GM13976 (cell line): ENCODE results near the gene STX16.

Source experiments
- DNase-seq: peaks from one replicate; pipeline ENCODE4 v3.0.0; 2012; ENCODE audit warnings: low spot score
- CTCF ChIP-seq: IDR thresholded peaks from 2 replicates; pipeline ENCODE4 v1.5.1; 2012; ENCODE audit warnings: borderline replicate concordance, mild to moderate bottlenecking; ENCODE audit not compliant: insufficient read depth; ENCODE audit errors: extremely low read depth, missing control alignments, control extremely low read depth
- in situ Hi-C: fragments of 300-500 bp; cut with MboI; formaldehyde crosslinking; loops from one replicate; pipeline ENCODE4 v1.12.0; 2022; ENCODE audit warnings: low sequenced_read_pairs, mixed read lengths, inconsistent platforms; ENCODE audit not compliant: unreplicated experiment

STX16 gene

DNA sequence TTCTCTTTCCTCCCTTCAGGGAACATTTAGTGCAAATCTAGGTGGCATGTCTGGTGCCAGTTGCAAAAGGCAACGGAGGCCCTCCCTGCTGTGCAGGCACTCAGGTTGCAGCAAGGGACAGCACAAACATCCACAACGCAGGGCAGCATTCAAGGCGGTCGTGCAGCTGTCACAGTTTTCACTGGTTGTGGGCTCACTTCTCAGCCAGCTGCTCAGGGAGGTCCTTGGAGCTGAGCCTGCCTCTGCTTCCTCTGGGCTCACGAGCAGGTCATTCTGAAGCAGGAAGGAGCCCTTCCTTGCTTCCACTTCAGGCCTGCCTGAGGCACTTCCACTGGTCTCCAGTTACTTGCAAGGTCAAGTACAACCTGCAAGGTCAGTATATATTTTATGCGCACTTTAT, 37.8 kb downstream of the STX16 start:
- in situ Hi-C loops, result no loop called here
- TF ChIP-seq CTCF, result no peak
- no peak for DNase-seq

- DNase-seq, result no peak
- in situ Hi-C loops, result no loop called here
- no peak for TF ChIP-seq CTCF
Observed at GRCh38 chr20:58690396-58691135, 39.5 kb downstream of the STX16 start.

DNA sequence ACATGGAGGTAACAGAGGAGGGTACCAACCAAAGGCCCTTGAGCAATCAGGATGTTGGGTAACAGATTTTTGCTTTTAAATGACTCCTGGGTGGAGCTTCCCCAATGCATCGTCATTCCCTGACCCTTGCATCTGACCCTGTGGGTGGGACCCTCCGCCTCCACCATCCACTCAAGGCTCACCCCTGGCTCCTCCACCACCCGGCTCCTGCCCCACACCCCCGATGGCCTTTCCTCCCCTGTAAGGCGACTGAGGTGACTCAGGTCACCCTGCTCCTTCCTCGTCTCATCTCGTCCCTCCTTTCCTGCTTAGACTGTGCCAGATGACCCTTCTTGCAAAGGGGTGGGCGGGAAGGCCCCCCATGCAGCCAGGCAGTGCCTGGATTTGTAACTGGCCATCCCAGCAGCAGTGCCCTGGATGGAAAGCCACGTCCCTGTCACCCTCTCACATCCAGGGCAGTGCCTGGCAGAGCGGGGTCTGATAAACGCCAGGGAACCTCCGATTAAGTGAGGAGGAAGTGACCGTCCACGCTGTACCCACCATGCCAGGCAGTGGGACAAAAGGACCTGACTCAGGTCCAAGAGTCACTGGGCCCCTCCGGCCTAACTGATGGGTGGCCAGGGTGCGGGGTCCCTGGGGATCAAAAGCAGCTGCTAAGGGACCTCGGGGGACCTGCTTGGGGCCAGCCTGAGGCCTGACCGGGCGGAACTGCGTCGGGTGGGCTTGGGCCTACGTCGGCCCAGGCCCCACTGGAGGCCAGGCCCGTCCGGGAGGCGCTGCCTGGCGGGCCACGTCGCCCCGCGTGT, 40.9 kb downstream of the STX16 start:
- no peak for DNase-seq
- no peak for TF ChIP-seq CTCF
- in situ Hi-C loops, result no loop called here

DNA sequence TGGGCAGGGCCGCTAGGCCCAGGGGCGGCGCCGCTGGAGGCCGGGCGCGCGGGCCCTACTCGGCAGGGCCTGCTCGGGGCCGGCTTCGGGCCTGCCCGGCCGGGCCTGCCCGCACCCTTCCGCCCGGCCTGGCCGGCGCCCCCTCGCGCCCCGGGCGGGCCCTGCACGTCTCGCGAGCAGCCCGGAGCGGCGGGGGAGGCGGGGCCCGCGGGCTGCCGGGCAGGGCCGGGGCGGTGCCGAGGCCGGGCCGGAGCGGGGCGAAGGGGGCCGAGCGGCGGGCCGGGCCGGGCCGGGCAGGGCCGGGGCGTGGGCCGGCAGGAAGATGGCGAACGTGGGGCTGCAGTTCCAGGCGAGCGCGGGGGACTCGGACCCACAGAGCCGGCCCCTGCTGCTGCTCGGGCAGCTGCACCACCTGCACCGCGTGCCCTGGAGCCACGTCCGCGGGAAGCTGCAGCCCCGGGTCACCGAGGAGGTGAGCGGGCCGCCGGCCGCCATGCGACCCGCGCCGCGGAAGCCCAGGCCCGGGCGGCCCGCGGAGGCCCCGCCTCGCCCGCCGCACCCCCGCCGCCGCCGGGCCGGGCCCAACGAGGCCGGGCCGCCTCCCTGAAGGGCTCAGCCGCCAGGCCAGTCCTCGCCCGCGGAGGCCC, 41.6 kb downstream of the STX16 start, which contains the start of gene NPEPL1:
Gene NPEPL1, plus strand, starts transcription at position 222 of the 647 bp plus-strand sequence. Its CDS starts 101 bp downstream, at position 323.
- TF ChIP-seq CTCF, result peak; percentile 67
- peak; percentile 97 for DNase-seq
- in situ Hi-C loops, result no loop called here

- no peak for TF ChIP-seq CTCF
- peak; percentile 44 for DNase-seq
- in situ Hi-C loops, result no loop called here
Observed at GRCh38 chr20:58693226-58694006, 42.3 kb downstream of the STX16 start.

GRCh38 chr20:58694241-58695083, 43.4 kb downstream of the STX16 start:
- DNase-seq, result peak; percentile 28
- in situ Hi-C loops, result no loop called here
- no peak for TF ChIP-seq CTCF
